DND-41 (cell line): ENCODE measurements around the gene MED25.
A peak's percentile ranks its signal among the peaks of the same experiment; 100 is the strongest.
"Not testable (repeated sequence)": the region's sequence is repeated elsewhere in the genome, so short reads cannot be mapped to it uniquely, and the experiment has no call there.

Experiments used
- ATAC-seq: fragments of 200-7000 bp; cut with Tn5 transposase; 3 replicates; pipeline ENCODE4 v1.9.1; 2021; ENCODE audit warnings: low read depth; ENCODE audit not compliant: insufficient read depth
- DNase-seq: peaks from one replicate; pipeline ENCODE4 v3.0.0-alpha.2; 2020
- H2AFZ ChIP-seq: 2 replicates; pipeline ENCODE4 v1.6.0; 2012; ENCODE audit warnings: low read depth, low read length
- H3K27ac ChIP-seq: 2 replicates; pipeline ENCODE4 v1.5.1; 2012; ENCODE audit warnings: low read length, inconsistent platforms
- H3K27me3 ChIP-seq: fragments of 200-600 bp; sonication (generic); 2 replicates; pipeline ENCODE4 v1.6.0; 2012; ENCODE audit warnings: low read length, mild to moderate bottlenecking, inconsistent platforms; ENCODE audit not compliant: insufficient read depth, poor library complexity
- H3K36me3 ChIP-seq: 2 replicates; pipeline ENCODE4 v1.5.1; 2012; ENCODE audit warnings: low read length, inconsistent platforms; ENCODE audit not compliant: insufficient read depth
- H3K4me1 ChIP-seq: 2 replicates; pipeline ENCODE4 v1.5.1; 2012; ENCODE audit warnings: mild to moderate bottlenecking, low read length; ENCODE audit not compliant: insufficient read depth
- H3K4me2 ChIP-seq: 2 replicates; pipeline ENCODE4 v1.6.0; 2012; ENCODE audit warnings: mild to moderate bottlenecking, moderate library complexity, low read length, inconsistent platforms; ENCODE audit not compliant: insufficient read depth
- H3K4me3 ChIP-seq, 2 experiments: fragments of 200-600 bp in 1 of 2; shearing (Covaris generic) in 1 of 2; 2 replicates each; pipeline ENCODE4 v1.5.1; 2012 to 2016; ENCODE audit warnings: inconsistent platforms in 2 of 2, low read length in 2 of 2, mild to moderate bottlenecking in 2 of 2, low read depth in 1 of 2, moderate library complexity in 1 of 2
- H3K79me2 ChIP-seq: 2 replicates; pipeline ENCODE4 v1.6.0; 2012; ENCODE audit warnings: low read length, inconsistent platforms; ENCODE audit not compliant: insufficient read depth
- H3K9ac ChIP-seq: 2 replicates; pipeline ENCODE4 v1.6.0; 2012; ENCODE audit warnings: low read depth, mild to moderate bottlenecking, inconsistent platforms, low read length, moderate library complexity
- H3K9me3 ChIP-seq: 2 replicates; pipeline ENCODE4 v1.5.1; 2012; ENCODE audit warnings: low read length, moderate library complexity, mild to moderate bottlenecking, inconsistent platforms; ENCODE audit not compliant: insufficient read depth, severe bottlenecking
- H4K20me1 ChIP-seq: 2 replicates; pipeline ENCODE4 v1.6.0; 2012; ENCODE audit warnings: low read length; ENCODE audit not compliant: insufficient read depth
- CTCF ChIP-seq: IDR thresholded peaks from 2 replicates; pipeline ENCODE4 v1.5.1; 2012; ENCODE audit warnings: borderline replicate concordance, low read length, moderate library complexity, mild to moderate bottlenecking; ENCODE audit not compliant: poor library complexity, severe bottlenecking; ENCODE audit errors: extremely low read depth
- EZH2 ChIP-seq: IDR thresholded peaks from 3 replicates; pipeline ENCODE4 v1.6.1; 2012; ENCODE audit warnings: borderline replicate concordance, low read depth, mild to moderate bottlenecking, moderate library complexity, low read length, inconsistent platforms; ENCODE audit not compliant: severe bottlenecking

MED25 gene

GRCh38 chr19:49814010-49814409 is 4.1 kb upstream of the MED25 start:
- Histone ChIP-seq H3K4me2 (peak overlapping the region; percentile 70), H3K27me3 (no peaks in the 10 kb centered on the region), H3K36me3 (peaks cover 12% of the 10 kb centered on the region; the same call in 1 of the 2 replicates), H4K20me1 (no peaks in the 10 kb centered on the region; the same call in 1 of the 2 replicates), H3K27ac (peak overlapping the region; percentile 89; the same call in 1 of the 2 replicates), H3K4me1 (peaks cover 36% of the 10 kb centered on the region), H3K9ac (peak overlapping the region; percentile 69), H3K79me2 (peaks cover 22% of the 10 kb centered on the region), H2AFZ (peak overlapping the region; percentile 82), H3K4me3 (peak overlapping the region; percentile 34 to 68; a peak in 3 of 4 replicates), H3K9me3 (no peaks in the 10 kb centered on the region)
- TF ChIP-seq CTCF (no peak), EZH2 (no peak)
- DNase-seq (no peak), ATAC-seq (no peak)

GRCh38 chr19:49816590-49816989 is 1.5 kb upstream of the MED25 start:
- H3K9ac ChIP-seq, result no peak overlapping the region
- no peaks in the 10 kb centered on the region for H3K27me3 ChIP-seq
- TF ChIP-seq EZH2 (no peak), CTCF (no peak)
- H3K36me3 ChIP-seq, result peaks cover 21% of the 10 kb centered on the region
- no peaks in the 10 kb centered on the region; the same call in none of the 2 replicates for H4K20me1 ChIP-seq
- H3K4me3 ChIP-seq, result no peak overlapping the region
- ATAC-seq (no peak), DNase-seq (no peak)
- no peak overlapping the region for H3K4me2 ChIP-seq
- peaks cover 43% of the 10 kb centered on the region for H3K79me2 ChIP-seq
- H3K9me3 ChIP-seq, result no peaks in the 10 kb centered on the region
- H2AFZ ChIP-seq, result no peak overlapping the region
- H3K27ac ChIP-seq, result no peak overlapping the region
- peaks cover 39% of the 10 kb centered on the region for H3K4me1 ChIP-seq

- peak overlapping the region; percentile 93 for H3K27ac ChIP-seq
- H4K20me1 ChIP-seq, result peaks cover 7% of the 10 kb centered on the region
- peak overlapping the region; percentile 88 to 96 for H3K4me3 ChIP-seq
- peaks cover 49% of the 10 kb centered on the region for H3K79me2 ChIP-seq
- H3K4me2 ChIP-seq, result peak overlapping the region; percentile 87
- ATAC-seq (no peak; the same call in 2 of the 3 replicates), DNase-seq (no peak)
- no peaks in the 10 kb centered on the region for H3K9me3 ChIP-seq
- peak overlapping the region; percentile 82 for H3K9ac ChIP-seq
- H3K4me1 ChIP-seq, result peaks cover 26% of the 10 kb centered on the region
- H3K27me3 ChIP-seq, result no peaks in the 10 kb centered on the region
- peaks cover 31% of the 10 kb centered on the region for H3K36me3 ChIP-seq
- TF ChIP-seq CTCF (no peak), EZH2 (no peak)
- peak overlapping the region; percentile 91 for H2AFZ ChIP-seq
Observed at GRCh38 chr19:49818649-49819370, 721 bp downstream of the MED25 start.

- H3K27me3 ChIP-seq, H4K20me1 ChIP-seq, H2AFZ ChIP-seq, H3K9me3 ChIP-seq, ATAC-seq, DNase-seq: not testable (repeated sequence)
- Histone ChIP-seq H3K79me2 (peaks cover 55% of the 10 kb centered on the region), H3K9ac (peak overlapping the region; percentile 82), H3K4me3 (peak overlapping the region in 1 of 2 experiments; percentile 88; a peak in 2 of 4 replicates), H3K27ac (peak overlapping the region; percentile 93), H3K4me2 (peak overlapping the region; percentile 87), H3K36me3 (peaks cover 34% of the 10 kb centered on the region), H3K4me1 (peaks cover 21% of the 10 kb centered on the region)
Observed at GRCh38 chr19:49819452-49820115, 1.5 kb downstream of the MED25 start.
